ENCODE data around the gene DPY19L2.
"Not testable (repeated sequence)": the region's sequence is repeated elsewhere in the genome, so short reads cannot be mapped to it uniquely, and the experiment has no call there.

The DPY19L2 gene

DNA sequence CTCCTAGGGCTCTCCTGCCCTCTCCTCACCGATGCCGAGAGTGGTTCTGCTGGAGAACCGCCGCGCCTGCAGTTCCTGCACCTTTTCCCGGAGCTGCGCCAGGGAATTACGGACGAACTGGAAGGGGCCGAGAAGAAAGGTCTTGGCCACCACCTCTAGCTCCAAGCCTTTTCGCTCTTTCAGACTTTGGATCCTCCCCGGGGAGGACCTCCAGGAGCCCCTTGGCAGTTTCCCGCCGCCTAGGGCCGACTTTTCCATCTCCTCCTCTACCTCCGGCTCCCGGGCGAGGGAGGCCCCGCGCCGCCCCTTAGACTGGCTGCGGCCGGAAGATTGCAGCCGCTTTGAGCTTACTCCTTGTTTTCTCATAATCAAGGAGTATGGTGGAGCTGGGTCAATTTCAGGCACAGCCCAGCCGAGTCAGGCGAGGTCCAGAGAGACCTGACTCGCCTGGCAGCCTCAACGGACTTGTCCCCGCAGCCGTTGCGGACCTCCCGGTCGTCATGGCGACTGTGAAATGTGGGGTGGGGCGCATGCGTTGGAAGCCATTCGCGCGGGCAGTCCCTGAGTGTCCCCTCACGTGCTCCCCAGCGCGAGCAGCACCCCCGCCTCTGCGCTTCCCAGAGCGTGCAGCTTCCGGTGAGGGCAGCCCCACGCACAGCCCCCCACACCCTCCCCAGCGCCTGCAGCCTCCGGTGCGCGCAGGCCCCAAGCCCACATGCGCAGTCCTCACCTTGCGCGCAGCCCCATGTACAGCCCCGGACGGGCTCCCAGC lies at the start of gene DPY19L2:
TSS of gene DPY19L2 (minus strand) at position 466 of the 772 bp plus-strand sequence. CDS start at position 366, 100 bp downstream.
- peak within 1 kb of the TSS; percentile 51 for H3K4me3 ChIP-seq
- H3K9me3 ChIP-seq: no peaks in the 10 kb centered on the region
- no peaks in the 10 kb centered on the region for H3K36me3 ChIP-seq (replicated peaks)
- peaks cover 14% of the 10 kb centered on the region for H3K4me1 ChIP-seq
- in situ Hi-C loops (cut with MboI; ENCODE audit: low sequenced_read_pairs): loop anchor here (25.0 kb wide), 1 partner anchor 119 kb away; the partner anchor contains the start of gene RXYLT1
- DNase-seq (ENCODE audit: low spot score in 2 of 2): peak; percentile 43 to 88
- no peaks in the 10 kb centered on the region for H3K27me3 ChIP-seq (ENCODE audit: low read depth)

DNA sequence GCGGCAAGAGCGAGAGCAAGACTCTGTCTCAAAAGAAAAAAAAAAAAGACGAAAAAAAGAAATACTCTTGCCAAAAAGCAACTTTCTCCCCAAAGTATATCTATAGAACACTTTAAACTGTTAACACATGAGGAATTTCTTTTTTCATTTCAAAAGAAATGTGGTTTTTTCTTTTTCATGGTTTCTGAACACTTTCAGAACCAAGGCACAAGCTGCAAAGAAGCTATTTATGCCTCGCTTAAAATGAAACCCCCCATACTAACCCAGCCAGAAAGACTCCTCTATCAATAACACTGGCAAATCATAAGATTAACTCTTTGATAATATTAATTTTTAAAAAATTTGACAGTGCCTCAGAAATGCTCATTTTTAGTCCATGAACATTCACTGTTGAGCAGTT lies 48.6 kb upstream of the DPY19L2 start:
- DNase-seq (ENCODE audit: low spot score in 2 of 2); H3K9me3 ChIP-seq; H3K4me3 ChIP-seq; H3K36me3 ChIP-seq (replicated peaks); H3K27me3 ChIP-seq (ENCODE audit: low read depth); in situ Hi-C loops (cut with MboI; ENCODE audit: low sequenced_read_pairs); H3K4me1 ChIP-seq: not testable (repeated sequence)

DNA sequence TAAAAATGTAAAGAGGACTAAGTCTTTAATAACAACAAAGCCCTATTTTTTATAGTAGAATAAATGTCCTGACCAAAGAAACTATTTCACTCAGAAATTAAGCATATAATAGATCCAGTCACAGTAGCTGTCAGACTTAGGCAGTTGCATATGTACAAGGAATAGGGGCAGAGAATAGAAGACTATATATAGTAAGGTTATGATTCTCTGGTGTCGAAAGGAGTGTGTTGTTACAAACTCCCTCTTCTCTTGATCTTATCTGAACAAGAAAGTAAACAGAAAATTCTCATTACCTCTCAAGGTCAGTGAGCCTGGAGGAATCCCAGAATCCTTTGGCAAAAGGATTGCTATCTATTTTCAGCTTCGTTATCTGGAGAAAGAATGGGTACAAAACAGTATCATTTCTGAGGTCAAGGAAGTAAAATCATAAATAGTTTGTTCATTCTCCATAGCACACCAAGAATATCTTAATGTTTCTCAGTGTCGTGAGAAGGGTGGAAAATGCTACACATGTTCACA lies 46.9 kb upstream of the DPY19L2 start:
- H3K9me3 ChIP-seq; in situ Hi-C loops (cut with MboI; ENCODE audit: low sequenced_read_pairs); DNase-seq (ENCODE audit: low spot score in 2 of 2); H3K36me3 ChIP-seq (replicated peaks); H3K27me3 ChIP-seq (ENCODE audit: low read depth); H3K4me1 ChIP-seq; H3K4me3 ChIP-seq: not testable (repeated sequence)

DNA sequence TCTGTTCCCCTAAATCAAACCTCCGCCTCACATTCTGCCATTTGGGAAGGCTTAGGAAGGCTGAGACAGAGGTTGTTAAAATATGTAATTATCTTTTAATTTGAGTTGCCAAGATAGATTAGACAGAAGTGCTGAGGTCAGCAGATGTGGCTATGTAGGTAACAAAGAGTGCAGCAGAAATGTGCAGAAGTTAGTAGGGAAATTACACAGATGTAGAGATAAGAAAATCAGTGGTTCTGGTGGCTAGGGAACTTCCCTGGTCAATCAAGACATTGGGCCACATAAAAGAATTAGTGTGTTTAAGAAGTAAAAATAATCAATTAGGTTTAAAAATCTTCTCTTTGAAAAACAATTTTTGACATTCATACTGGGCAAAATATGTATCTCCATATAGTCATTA lies 46.1 kb upstream of the DPY19L2 start:
- H3K4me1 ChIP-seq; H3K27me3 ChIP-seq (ENCODE audit: low read depth); DNase-seq (ENCODE audit: low spot score in 2 of 2); H3K9me3 ChIP-seq; H3K4me3 ChIP-seq; H3K36me3 ChIP-seq (replicated peaks); in situ Hi-C loops (cut with MboI; ENCODE audit: low sequenced_read_pairs): not testable (repeated sequence)

DNA sequence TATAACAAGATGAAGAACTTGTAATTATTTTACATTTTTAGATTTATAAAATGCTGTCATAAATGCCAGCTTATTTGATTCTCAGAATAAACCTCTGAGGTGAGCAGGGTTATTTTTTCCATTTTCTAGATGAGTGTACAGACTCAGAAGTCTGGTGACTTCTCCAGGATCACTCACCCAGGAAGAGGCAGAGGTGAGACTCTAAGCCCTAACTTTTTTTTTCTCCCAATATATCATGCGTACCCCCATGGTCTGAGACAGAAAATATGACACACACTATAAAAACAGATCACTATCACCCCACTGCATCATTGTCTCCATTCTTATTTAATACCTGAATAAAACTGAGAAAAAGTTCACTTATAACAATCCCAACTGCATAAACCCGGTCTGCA lies 45.4 kb upstream of the DPY19L2 start:
- DNase-seq (ENCODE audit: low spot score in 2 of 2); H3K4me3 ChIP-seq; H3K9me3 ChIP-seq; H3K27me3 ChIP-seq (ENCODE audit: low read depth); in situ Hi-C loops (cut with MboI; ENCODE audit: low sequenced_read_pairs); H3K36me3 ChIP-seq (replicated peaks); H3K4me1 ChIP-seq: not testable (repeated sequence)

DNA sequence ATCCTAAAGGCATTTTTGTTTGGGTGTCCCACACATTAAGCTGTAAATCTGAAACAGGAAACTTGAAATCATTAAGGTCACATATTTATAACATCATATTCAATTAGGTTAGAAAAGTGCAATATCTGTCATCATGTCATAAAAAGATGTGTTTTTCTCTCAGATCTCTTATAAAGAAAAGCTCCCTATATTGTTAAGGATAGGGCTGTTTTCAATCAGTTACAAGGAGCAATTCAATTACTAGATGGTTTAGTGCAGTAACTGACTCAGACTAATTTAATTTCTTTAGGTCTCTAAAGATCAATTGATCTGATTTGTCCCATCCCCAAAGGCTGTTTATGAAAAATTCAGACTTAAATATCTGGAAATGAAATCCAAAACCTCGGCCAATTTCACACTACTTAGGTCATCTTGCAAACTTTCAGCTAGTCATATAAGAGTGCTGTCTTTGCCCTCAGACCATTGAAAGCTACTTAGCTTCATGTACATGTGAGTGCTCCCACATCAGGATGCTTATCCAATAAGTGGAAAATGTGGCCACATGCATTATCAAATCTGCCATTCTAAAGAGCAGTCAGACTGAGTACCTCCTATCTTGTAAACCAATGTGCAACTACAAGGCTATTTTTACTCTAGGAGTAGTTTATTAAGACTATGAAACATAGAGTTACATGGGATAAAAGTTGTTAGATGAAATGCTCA lies 44.8 kb upstream of the DPY19L2 start:
- H3K4me1 ChIP-seq; DNase-seq (ENCODE audit: low spot score in 2 of 2); H3K9me3 ChIP-seq; H3K27me3 ChIP-seq (ENCODE audit: low read depth); H3K4me3 ChIP-seq; H3K36me3 ChIP-seq (replicated peaks); in situ Hi-C loops (cut with MboI; ENCODE audit: low sequenced_read_pairs): not testable (repeated sequence)

DNA sequence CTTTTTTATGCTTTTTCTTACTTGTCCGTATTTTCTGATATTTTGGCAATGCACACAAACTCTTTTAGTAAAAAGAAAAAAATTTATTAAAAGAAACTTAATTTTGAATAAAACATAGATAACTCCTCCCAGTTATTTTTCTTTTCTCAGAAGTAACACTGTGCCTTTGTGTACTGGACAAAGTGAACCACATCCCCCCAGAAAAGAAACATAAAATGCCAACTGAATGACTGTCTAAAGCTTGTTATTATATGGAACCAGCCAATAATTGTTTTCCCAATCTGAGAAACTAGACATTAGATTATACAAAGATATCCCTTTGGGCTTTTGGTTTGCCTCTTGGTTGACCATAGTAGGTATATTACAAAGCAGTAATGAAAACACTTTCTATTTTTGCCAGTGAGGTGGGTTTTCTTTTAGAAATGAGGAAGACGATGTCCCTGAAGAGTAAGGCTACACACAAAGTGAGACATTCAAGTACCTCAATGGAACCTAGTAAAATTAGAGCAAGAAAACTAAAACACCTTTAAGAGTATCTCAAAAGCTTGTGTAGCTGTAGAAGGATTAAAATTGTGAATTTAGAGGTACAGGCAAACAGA lies 44.2 kb upstream of the DPY19L2 start:
- H3K27me3 ChIP-seq (ENCODE audit: low read depth); H3K4me1 ChIP-seq; DNase-seq (ENCODE audit: low spot score in 2 of 2); in situ Hi-C loops (cut with MboI; ENCODE audit: low sequenced_read_pairs); H3K36me3 ChIP-seq (replicated peaks); H3K4me3 ChIP-seq; H3K9me3 ChIP-seq: not testable (repeated sequence)

DNA sequence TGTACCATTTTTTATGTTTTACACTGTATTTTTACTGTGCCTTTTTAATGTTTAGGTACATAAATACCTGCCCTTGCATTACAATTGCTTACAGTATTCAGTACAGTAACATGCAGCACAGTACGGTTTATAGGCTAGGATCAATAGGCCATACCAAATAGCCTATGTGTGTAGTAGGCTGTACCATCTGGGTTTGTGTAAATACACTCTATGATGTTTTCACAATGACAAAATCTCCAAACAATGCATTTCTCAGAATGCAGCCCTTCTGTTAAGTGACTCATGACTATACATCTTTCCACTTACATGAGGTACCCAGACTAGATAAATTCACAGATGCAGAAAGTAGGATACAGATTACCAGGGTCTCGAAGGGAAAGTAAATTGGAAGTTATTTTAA lies 43.0 kb upstream of the DPY19L2 start:
- DNase-seq (ENCODE audit: low spot score in 2 of 2); H3K4me3 ChIP-seq; H3K4me1 ChIP-seq; H3K27me3 ChIP-seq (ENCODE audit: low read depth); in situ Hi-C loops (cut with MboI; ENCODE audit: low sequenced_read_pairs); H3K9me3 ChIP-seq; H3K36me3 ChIP-seq (replicated peaks): not testable (repeated sequence)

DNA sequence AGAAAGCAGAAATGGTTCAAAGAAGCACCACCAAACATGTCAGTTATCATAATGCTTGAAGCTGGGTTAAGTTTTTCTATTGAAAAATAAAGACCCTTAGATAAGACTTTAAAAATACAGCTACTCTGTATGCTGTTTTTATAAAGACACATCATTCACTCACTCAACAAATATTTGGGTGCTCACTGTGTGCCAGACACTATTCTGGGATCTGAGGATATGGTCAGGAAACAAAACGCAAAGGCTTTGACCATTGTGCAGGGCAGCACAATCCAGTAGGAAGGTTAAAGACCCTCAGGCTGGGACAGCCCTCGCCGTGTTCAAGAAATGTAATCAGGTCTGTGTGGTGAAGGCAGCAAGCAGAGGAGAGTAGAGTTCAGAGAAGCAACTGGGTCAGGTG lies 38.0 kb upstream of the DPY19L2 start:
- H3K4me3 ChIP-seq: no peak overlapping the region
- DNase-seq (ENCODE audit: low spot score in 2 of 2): no peak
- no peaks in the 10 kb centered on the region for H3K36me3 ChIP-seq (replicated peaks)
- no peaks in the 10 kb centered on the region for H3K4me1 ChIP-seq
- in situ Hi-C loops (cut with MboI; ENCODE audit: low sequenced_read_pairs): no loop called here
- H3K27me3 ChIP-seq (ENCODE audit: low read depth): no peaks in the 10 kb centered on the region
- H3K9me3 ChIP-seq: no peaks in the 10 kb centered on the region

DNA sequence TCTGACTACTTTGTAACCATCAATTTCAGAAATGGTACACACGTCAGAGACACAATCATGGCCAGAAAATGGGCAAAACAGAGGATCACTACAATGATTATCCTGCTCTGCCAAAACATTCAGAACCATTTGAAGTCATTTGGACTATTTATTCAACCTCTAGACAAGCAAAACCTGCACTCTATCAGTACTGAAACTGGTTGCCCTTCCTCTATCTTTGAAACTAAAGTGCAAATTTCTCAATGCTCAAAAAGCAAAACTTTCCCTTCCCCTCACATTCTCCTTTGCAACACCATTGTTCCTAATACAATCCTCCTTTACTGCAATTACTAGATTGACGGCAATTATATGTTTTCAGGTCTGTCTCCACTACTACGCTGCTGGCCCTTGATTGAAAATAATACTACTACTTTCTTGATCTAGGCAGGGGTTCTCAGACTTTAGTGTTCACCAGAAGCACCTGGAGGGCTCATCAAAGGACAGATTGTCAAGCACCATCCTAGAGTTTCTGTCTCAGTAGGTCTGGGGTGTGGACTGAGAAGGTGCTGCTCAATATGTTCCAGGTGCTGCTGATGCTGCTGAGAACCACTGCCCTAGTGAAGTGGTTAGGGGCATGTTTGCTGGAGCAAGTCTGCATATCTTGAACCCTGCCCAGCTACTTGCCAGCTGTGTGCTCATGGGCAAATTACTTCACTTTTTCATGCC lies 31.5 kb upstream of the DPY19L2 start:
- H3K4me3 ChIP-seq; DNase-seq (ENCODE audit: low spot score in 2 of 2); H3K36me3 ChIP-seq (replicated peaks); H3K27me3 ChIP-seq (ENCODE audit: low read depth); in situ Hi-C loops (cut with MboI; ENCODE audit: low sequenced_read_pairs); H3K4me1 ChIP-seq; H3K9me3 ChIP-seq: not testable (repeated sequence)

DNA sequence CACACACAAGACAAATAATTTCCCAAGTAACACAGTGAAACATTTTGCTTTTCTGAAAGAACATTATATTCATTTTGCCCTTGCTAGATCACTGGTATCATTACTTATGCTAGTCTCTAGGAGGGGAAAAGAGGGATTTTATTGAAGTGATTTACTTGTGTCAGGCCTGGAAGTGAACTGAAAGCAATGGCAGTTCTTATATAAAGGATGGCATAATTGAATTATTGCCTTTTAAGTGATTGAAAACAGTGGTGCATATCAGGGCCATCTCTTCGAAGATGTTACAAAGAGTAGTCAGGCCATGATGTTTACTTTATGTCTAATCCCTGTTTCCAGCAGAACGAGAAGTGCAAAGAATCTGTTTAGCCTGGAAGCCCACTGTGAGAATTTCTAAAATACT lies 30.7 kb upstream of the DPY19L2 start:
- in situ Hi-C loops (cut with MboI; ENCODE audit: low sequenced_read_pairs); DNase-seq (ENCODE audit: low spot score in 2 of 2); H3K9me3 ChIP-seq: not testable (repeated sequence)

DNA sequence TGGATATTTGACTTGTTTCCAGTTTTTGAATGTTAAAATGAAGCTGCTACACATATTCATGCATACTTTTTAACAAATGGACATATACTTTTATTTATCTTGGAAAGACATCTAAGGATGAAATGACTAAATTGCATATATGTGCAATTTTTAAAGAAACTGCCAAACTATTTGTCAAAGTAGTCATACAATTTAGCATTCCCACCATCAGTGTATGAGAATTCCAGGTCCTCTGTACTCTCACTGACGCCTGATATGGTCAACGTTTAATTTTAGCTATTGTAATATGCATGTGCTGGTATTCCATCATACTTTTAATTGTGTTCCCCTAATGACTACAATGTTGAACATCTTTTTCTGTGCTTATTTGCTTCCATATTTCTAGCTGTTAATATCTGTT lies 22.5 kb upstream of the DPY19L2 start:
- H3K4me1 ChIP-seq; in situ Hi-C loops (cut with MboI; ENCODE audit: low sequenced_read_pairs); H3K9me3 ChIP-seq; H3K36me3 ChIP-seq (replicated peaks); H3K27me3 ChIP-seq (ENCODE audit: low read depth); H3K4me3 ChIP-seq; DNase-seq (ENCODE audit: low spot score in 2 of 2): not testable (repeated sequence)

More for the DNA sequence above, 30.7 kb upstream of the DPY19L2 start:
- H3K27me3 ChIP-seq (ENCODE audit: low read depth); H3K36me3 ChIP-seq (replicated peaks); H3K4me1 ChIP-seq; H3K4me3 ChIP-seq: not testable (repeated sequence)

DNA sequence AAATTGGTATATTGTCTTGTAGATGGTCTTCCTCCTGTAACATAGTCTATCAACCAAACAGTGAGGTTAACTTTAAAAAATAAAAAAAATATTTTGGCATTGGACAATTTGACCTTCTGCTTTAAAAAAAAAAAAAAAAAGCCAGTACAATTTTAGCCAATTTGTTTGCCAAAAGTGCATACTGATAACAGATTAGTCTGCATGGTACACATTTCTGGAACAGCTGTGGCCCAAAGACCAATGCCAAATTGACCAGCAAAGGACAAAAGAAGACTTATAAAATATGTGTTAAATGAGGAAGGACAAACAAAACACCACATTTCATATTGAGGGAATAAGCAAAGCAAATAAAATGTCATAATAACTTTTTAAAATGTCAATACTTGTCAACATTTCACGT lies 20.8 kb upstream of the DPY19L2 start:
- in situ Hi-C loops (cut with MboI; ENCODE audit: low sequenced_read_pairs); H3K27me3 ChIP-seq (ENCODE audit: low read depth); DNase-seq (ENCODE audit: low spot score in 2 of 2); H3K4me3 ChIP-seq; H3K9me3 ChIP-seq; H3K4me1 ChIP-seq; H3K36me3 ChIP-seq (replicated peaks): not testable (repeated sequence)

DNA sequence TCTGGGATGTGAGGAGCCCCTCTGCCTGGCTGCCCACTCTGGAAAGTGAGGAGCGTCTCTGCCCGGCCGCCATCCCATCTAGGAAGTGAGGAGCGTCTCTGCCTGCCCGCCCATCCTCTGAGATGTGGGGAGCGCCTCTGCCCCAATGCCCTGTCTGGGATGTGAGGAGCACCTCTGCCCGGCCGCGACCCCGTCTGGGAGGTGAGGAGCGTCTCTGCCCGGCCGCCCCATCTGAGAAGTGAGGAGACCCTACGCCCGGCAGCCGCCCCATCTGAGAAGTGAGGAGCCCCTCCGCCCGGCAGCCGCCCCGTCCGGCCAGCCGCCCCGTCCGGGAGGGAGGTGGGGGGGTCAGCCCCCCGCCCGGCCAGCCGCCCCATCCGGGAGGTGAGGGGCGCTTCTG lies 18.3 kb upstream of the DPY19L2 start:
- in situ Hi-C loops (cut with MboI; ENCODE audit: low sequenced_read_pairs); H3K4me3 ChIP-seq; DNase-seq (ENCODE audit: low spot score in 2 of 2); H3K27me3 ChIP-seq (ENCODE audit: low read depth); H3K9me3 ChIP-seq; H3K36me3 ChIP-seq (replicated peaks); H3K4me1 ChIP-seq: not testable (repeated sequence)
